Spleen (tissue), 7 donors: ENCODE data around the gene ATE1.

Experiments used
- POLR2A ChIP-seq, 3 donors: fragments of 450-650 bp; IDR thresholded peaks; one replicate each; pipeline ENCODE4 v1.5.1; 2017; ENCODE audit warnings: antibody characterized with exemption in 3 of 3, mild to moderate bottlenecking in 1 of 3
- POLR2AphosphoS5 ChIP-seq, 3 donors: sonication (generic); formaldehyde crosslinking; IDR thresholded peaks; one replicate each; pipeline ENCODE4 v1.5.1; 2017; ENCODE audit warnings: antibody characterized with exemption in 3 of 3
- TF ChIP-seq, protein P1 (sequence below), 11 experiments: fragments of 200-600 bp in 7 of 11; fragments of 450-650 bp in 4 of 11; sonication (generic) in 4 of 11; IDR thresholded peaks in 8 of 11; conservative IDR thresholded peaks in 3 of 11; 1 replicate in 7 of 11; 2 replicates in 4 of 11; pipeline versions ENCODE4 v1.4.0 to v1.8.0; 2016 to 2021; ENCODE audit warnings: antibody characterized with exemption in 11 of 11, inconsistent platforms in 4 of 11, mild to moderate bottlenecking in 1 of 11
- donor health status: DM: no; HTN: no; CAD: no; lungs with moderate emphysema.
- donor health status: DM: no; HTN: no; CAD: no.
- donor health status: DM: no; HTN: no; CAD: no.

DNA sequence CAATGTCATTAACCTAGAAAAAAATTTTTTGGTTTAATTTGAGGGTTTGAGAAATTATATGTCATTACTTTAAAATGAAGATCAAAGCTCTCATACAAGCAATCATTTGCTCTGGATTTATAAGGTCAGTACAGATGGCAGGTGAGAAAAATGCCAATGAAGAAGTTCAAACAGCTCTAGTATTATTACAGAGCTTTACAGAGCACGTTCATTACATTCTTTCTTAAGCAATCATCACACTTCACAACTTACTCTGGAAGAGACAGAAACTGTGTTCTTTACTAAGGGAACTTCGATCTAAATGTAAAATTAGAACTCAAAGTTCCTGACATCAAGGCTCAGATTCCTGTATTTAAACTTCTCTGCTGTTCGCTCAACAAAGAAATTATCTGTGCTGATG lies 153.4 kb downstream of the ATE1 start:
- no peak for TF ChIP-seq POLR2A (IDR thresholded peaks at IDR 0.05)
- TF ChIP-seq, protein P1, sequence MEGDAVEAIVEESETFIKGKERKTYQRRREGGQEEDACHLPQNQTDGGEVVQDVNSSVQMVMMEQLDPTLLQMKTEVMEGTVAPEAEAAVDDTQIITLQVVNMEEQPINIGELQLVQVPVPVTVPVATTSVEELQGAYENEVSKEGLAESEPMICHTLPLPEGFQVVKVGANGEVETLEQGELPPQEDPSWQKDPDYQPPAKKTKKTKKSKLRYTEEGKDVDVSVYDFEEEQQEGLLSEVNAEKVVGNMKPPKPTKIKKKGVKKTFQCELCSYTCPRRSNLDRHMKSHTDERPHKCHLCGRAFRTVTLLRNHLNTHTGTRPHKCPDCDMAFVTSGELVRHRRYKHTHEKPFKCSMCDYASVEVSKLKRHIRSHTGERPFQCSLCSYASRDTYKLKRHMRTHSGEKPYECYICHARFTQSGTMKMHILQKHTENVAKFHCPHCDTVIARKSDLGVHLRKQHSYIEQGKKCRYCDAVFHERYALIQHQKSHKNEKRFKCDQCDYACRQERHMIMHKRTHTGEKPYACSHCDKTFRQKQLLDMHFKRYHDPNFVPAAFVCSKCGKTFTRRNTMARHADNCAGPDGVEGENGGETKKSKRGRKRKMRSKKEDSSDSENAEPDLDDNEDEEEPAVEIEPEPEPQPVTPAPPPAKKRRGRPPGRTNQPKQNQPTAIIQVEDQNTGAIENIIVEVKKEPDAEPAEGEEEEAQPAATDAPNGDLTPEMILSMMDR (IDR thresholded peaks at IDR 0.05 in 8 of 11, conservative IDR thresholded peaks at IDR 0.05 in 3 of 11): no peak
- no peak for TF ChIP-seq POLR2AphosphoS5 (IDR thresholded peaks at IDR 0.05)
